ENCODE data around the gene RAPGEF1.

RAPGEF1 gene

GRCh38 chr9:131582056-131582455 is 157.8 kb downstream of the RAPGEF1 start:
- no peak for TF ChIP-seq USF1 (IDR thresholded peaks at IDR 0.05)
- no peak for TF ChIP-seq YY1 (IDR thresholded peaks at IDR 0.05; ENCODE audit: low read depth)
- no peak for TF ChIP-seq EP300 (IDR thresholded peaks at IDR 0.05; ENCODE audit: borderline replicate concordance)
- no peak for TF ChIP-seq FOXM1 (IDR thresholded peaks at IDR 0.05; ENCODE audit: borderline replicate concordance, low read depth)
- no peak for TF ChIP-seq CREB1 (IDR thresholded peaks at IDR 0.05; ENCODE audit: low read depth)
- no peak for TF ChIP-seq REST (IDR thresholded peaks at IDR 0.05; ENCODE audit: low read depth)
- TF ChIP-seq TEAD4 (IDR thresholded peaks at IDR 0.05), result no peak
- TF ChIP-seq MAX (IDR thresholded peaks at IDR 0.05), result no peak
- TF ChIP-seq ZBTB7A (IDR thresholded peaks at IDR 0.05; ENCODE audit: low read depth), result no peak
- no peak for TF ChIP-seq EGR1 (IDR thresholded peaks at IDR 0.05)
- no peak for TF ChIP-seq TCF12 (IDR thresholded peaks at IDR 0.05; ENCODE audit: low read depth)
- no peak for TF ChIP-seq RAD21 (IDR thresholded peaks at IDR 0.05; ENCODE audit: low read depth)
- no peak for TF ChIP-seq CEBPB (IDR thresholded peaks at IDR 0.05)
- no peak for TF ChIP-seq TAF1 (IDR thresholded peaks at IDR 0.05; ENCODE audit: low read depth)
- no peak for TF ChIP-seq NFIC (IDR thresholded peaks at IDR 0.05)

GRCh38 chr9:131580358-131580757 is 159.5 kb downstream of the RAPGEF1 start:
- no peak for TF ChIP-seq TEAD4 (IDR thresholded peaks at IDR 0.05)
- TF ChIP-seq EGR1 (IDR thresholded peaks at IDR 0.05), result no peak
- no peak for TF ChIP-seq YY1 (IDR thresholded peaks at IDR 0.05; ENCODE audit: low read depth)
- no peak for TF ChIP-seq FOXM1 (IDR thresholded peaks at IDR 0.05; ENCODE audit: borderline replicate concordance, low read depth)
- TF ChIP-seq TAF1 (IDR thresholded peaks at IDR 0.05; ENCODE audit: low read depth), result no peak
- TF ChIP-seq TCF12 (IDR thresholded peaks at IDR 0.05; ENCODE audit: low read depth), result no peak
- TF ChIP-seq NFIC (IDR thresholded peaks at IDR 0.05), result no peak
- TF ChIP-seq RAD21 (IDR thresholded peaks at IDR 0.05; ENCODE audit: low read depth), result no peak
- no peak for TF ChIP-seq USF1 (IDR thresholded peaks at IDR 0.05)
- no peak for TF ChIP-seq REST (IDR thresholded peaks at IDR 0.05; ENCODE audit: low read depth)
- no peak for TF ChIP-seq MAX (IDR thresholded peaks at IDR 0.05)
- TF ChIP-seq EP300 (IDR thresholded peaks at IDR 0.05; ENCODE audit: borderline replicate concordance), result no peak
- TF ChIP-seq CEBPB (IDR thresholded peaks at IDR 0.05), result no peak
- TF ChIP-seq ZBTB7A (IDR thresholded peaks at IDR 0.05; ENCODE audit: low read depth), result no peak

GRCh38 chr9:131579789-131580211 is 160.1 kb downstream of the RAPGEF1 start:
- TF ChIP-seq CREB1 (IDR thresholded peaks at IDR 0.05; ENCODE audit: low read depth), result no peak
- no peak for TF ChIP-seq ZBTB7A (IDR thresholded peaks at IDR 0.05; ENCODE audit: low read depth)
- no peak for TF ChIP-seq FOXM1 (IDR thresholded peaks at IDR 0.05; ENCODE audit: borderline replicate concordance, low read depth)
- no peak for TF ChIP-seq USF1 (IDR thresholded peaks at IDR 0.05)

GRCh38 chr9:131578731-131579504 is 161.0 kb downstream of the RAPGEF1 start:
- TF ChIP-seq CEBPB (IDR thresholded peaks at IDR 0.05), result no peak
- no peak for TF ChIP-seq YY1 (IDR thresholded peaks at IDR 0.05; ENCODE audit: low read depth)

- TF ChIP-seq YY1 (IDR thresholded peaks at IDR 0.05; ENCODE audit: low read depth) (no peak), ZBTB7A (IDR thresholded peaks at IDR 0.05; ENCODE audit: low read depth) (no peak), TAF1 (IDR thresholded peaks at IDR 0.05; ENCODE audit: low read depth) (no peak), EP300 (IDR thresholded peaks at IDR 0.05; ENCODE audit: borderline replicate concordance) (no peak), CEBPB (IDR thresholded peaks at IDR 0.05) (no peak), FOXM1 (IDR thresholded peaks at IDR 0.05; ENCODE audit: borderline replicate concordance, low read depth) (no peak), REST (IDR thresholded peaks at IDR 0.05; ENCODE audit: low read depth) (no peak), CREB1 (IDR thresholded peaks at IDR 0.05; ENCODE audit: low read depth) (no peak)
Observed at GRCh38 chr9:131578021-131578420, 161.9 kb downstream of the RAPGEF1 start.
